ENCODE data around the gene G6PC1.

DNA sequence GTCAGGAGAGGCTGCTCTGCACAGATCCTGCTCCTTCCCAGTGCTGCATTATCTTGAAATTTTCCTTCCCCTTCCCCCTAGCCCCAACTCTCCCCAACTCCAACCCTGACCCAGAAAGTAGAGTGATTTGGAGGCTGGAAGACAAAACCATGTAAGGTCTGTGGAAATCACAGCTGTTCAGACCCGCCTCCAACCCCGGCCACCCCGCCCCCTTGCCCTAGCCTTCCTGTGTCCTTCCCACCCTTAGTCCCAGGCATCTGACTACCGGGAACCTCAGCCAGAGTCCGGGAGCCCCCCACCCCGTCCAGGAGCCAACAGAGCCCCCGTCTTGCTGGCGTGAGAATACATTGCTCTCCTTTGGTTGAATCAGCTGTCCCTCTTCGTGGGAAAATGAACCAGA, 49.6 kb upstream of the G6PC1 start, which contains the start of gene AOC3:
- TF ChIP-seq MYC (CRISPR knock-in tag; IDR thresholded peaks at IDR 0.05; ENCODE audit: borderline replicate concordance): no peak
- no peak for TF ChIP-seq TAF1 (CRISPR knock-in tag; IDR thresholded peaks at IDR 0.05)
- TF ChIP-seq, protein P1, sequence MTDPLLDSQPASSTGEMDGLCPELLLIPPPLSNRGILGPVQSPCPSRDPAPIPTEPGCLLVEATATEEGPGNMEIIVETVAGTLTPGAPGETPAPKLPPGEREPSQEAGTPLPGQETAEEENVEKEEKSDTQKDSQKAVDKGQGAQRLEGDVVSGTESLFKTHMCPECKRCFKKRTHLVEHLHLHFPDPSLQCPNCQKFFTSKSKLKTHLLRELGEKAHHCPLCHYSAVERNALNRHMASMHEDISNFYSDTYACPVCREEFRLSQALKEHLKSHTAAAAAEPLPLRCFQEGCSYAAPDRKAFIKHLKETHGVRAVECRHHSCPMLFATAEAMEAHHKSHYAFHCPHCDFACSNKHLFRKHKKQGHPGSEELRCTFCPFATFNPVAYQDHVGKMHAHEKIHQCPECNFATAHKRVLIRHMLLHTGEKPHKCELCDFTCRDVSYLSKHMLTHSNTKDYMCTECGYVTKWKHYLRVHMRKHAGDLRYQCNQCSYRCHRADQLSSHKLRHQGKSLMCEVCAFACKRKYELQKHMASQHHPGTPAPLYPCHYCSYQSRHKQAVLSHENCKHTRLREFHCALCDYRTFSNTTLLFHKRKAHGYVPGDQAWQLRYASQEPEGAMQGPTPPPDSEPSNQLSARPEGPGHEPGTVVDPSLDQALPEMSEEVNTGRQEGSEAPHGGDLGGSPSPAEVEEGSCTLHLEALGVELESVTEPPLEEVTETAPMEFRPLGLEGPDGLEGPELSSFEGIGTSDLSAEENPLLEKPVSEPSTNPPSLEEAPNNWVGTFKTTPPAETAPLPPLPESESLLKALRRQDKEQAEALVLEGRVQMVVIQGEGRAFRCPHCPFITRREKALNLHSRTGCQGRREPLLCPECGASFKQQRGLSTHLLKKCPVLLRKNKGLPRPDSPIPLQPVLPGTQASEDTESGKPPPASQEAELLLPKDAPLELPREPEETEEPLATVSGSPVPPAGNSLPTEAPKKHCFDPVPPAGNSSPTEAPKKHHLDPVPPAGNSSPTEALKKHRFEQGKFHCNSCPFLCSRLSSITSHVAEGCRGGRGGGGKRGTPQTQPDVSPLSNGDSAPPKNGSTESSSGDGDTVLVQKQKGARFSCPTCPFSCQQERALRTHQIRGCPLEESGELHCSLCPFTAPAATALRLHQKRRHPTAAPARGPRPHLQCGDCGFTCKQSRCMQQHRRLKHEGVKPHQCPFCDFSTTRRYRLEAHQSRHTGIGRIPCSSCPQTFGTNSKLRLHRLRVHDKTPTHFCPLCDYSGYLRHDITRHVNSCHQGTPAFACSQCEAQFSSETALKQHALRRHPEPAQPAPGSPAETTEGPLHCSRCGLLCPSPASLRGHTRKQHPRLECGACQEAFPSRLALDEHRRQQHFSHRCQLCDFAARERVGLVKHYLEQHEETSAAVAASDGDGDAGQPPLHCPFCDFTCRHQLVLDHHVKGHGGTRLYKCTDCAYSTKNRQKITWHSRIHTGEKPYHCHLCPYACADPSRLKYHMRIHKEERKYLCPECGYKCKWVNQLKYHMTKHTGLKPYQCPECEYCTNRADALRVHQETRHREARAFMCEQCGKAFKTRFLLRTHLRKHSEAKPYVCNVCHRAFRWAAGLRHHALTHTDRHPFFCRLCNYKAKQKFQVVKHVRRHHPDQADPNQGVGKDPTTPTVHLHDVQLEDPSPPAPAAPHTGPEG (CRISPR knock-in tag; IDR thresholded peaks at IDR 0.05): no peak
- TF ChIP-seq ZNF883 (CRISPR knock-in tag; IDR thresholded peaks at IDR 0.05; ENCODE audit: not compliant biosample characterization): no peak
- TF ChIP-seq HMG20A (CRISPR knock-in tag; IDR thresholded peaks at IDR 0.05; ENCODE audit: borderline replicate concordance): no peak
- no peak for TF ChIP-seq CBFB (CRISPR knock-in tag; IDR thresholded peaks at IDR 0.05)
- TF ChIP-seq PHF21A (CRISPR knock-in tag; IDR thresholded peaks at IDR 0.05): no peak
- no peak for TF ChIP-seq SIN3A (IDR thresholded peaks at IDR 0.05; ENCODE audit: borderline replicate concordance, low read depth, low read length)
- TF ChIP-seq IRX3 (CRISPR knock-in tag; IDR thresholded peaks at IDR 0.05; ENCODE audit: borderline replicate concordance, low read depth): no peak
- no peak for TF ChIP-seq ZNF460 (CRISPR knock-in tag; IDR thresholded peaks at IDR 0.05; ENCODE audit: borderline replicate concordance)
- TF ChIP-seq, protein P2, sequence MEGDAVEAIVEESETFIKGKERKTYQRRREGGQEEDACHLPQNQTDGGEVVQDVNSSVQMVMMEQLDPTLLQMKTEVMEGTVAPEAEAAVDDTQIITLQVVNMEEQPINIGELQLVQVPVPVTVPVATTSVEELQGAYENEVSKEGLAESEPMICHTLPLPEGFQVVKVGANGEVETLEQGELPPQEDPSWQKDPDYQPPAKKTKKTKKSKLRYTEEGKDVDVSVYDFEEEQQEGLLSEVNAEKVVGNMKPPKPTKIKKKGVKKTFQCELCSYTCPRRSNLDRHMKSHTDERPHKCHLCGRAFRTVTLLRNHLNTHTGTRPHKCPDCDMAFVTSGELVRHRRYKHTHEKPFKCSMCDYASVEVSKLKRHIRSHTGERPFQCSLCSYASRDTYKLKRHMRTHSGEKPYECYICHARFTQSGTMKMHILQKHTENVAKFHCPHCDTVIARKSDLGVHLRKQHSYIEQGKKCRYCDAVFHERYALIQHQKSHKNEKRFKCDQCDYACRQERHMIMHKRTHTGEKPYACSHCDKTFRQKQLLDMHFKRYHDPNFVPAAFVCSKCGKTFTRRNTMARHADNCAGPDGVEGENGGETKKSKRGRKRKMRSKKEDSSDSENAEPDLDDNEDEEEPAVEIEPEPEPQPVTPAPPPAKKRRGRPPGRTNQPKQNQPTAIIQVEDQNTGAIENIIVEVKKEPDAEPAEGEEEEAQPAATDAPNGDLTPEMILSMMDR (CRISPR knock-in tag; IDR thresholded peaks at IDR 0.05): no peak
- TF ChIP-seq JUNB (CRISPR knock-in tag; IDR thresholded peaks at IDR 0.05; ENCODE audit: borderline replicate concordance): no peak
- TF ChIP-seq, protein P3, sequence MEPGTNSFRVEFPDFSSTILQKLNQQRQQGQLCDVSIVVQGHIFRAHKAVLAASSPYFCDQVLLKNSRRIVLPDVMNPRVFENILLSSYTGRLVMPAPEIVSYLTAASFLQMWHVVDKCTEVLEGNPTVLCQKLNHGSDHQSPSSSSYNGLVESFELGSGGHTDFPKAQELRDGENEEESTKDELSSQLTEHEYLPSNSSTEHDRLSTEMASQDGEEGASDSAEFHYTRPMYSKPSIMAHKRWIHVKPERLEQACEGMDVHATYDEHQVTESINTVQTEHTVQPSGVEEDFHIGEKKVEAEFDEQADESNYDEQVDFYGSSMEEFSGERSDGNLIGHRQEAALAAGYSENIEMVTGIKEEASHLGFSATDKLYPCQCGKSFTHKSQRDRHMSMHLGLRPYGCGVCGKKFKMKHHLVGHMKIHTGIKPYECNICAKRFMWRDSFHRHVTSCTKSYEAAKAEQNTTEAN (CRISPR knock-in tag; conservative IDR thresholded peaks at IDR 0.05): no peak
- TF ChIP-seq NR3C1 (CRISPR knock-in tag; IDR thresholded peaks at IDR 0.05): no peak

Data from HepG2 (cell line).